HG03571 (cell line): ENCODE results near the gene PBX3.

Source experiments
- ATAC-seq: cut with Tn5 transposase; IDR thresholded peaks from one replicate; pipeline ENCODE4 v1.9.1; 2021; ENCODE audit not compliant: unreplicated experiment

The PBX3 gene

DNA sequence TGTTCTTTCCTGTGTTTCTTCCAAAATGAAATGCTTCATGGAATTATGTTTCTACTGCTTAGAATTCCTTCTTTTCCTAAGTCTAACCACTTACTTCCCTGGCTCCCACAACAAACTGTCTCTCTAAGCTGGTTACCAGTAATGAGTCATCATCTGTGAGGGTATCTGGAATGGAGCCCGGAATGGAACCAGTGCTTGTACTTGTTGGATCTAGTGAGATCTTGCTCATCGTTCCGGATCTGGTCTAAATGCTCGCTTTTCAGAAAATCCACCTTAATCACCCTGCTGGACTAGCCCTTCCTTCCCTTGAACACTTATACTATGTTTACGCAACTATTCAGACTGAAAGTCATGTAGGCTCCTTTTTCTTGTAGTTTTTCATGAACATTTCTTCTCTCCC lies 184.8 kb downstream of the PBX3 start:
- ATAC-seq, result no peak

GRCh38 chr9:125932746-125933455 lies 185.7 kb downstream of the PBX3 start:
- ATAC-seq, result no peak

DNA sequence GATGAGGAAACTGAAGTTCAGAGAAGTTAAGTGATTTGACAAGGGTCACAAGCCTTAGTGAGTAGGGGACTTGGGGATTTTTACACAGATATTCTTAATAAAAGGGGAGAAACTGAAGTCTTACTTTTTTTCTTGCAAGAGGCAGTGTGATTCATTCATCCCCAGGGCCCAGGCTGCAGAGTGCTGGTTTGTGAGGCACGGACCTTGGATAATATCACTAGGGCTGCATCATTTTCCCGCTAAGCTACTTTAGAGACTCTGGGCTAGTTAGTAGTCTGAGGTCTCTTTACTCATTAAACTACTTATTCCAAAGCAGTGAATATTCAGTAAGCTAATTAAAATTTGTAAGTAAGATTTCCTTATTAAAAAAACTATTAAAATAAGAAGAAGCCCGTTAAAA lies 195.0 kb downstream of the PBX3 start:
- no peak for ATAC-seq

GRCh38 chr9:125943831-125944230 lies 196.7 kb downstream of the PBX3 start:
- no peak for ATAC-seq

GRCh38 chr9:125946397-125946796 lies 199.2 kb downstream of the PBX3 start:
- no peak for ATAC-seq

DNA sequence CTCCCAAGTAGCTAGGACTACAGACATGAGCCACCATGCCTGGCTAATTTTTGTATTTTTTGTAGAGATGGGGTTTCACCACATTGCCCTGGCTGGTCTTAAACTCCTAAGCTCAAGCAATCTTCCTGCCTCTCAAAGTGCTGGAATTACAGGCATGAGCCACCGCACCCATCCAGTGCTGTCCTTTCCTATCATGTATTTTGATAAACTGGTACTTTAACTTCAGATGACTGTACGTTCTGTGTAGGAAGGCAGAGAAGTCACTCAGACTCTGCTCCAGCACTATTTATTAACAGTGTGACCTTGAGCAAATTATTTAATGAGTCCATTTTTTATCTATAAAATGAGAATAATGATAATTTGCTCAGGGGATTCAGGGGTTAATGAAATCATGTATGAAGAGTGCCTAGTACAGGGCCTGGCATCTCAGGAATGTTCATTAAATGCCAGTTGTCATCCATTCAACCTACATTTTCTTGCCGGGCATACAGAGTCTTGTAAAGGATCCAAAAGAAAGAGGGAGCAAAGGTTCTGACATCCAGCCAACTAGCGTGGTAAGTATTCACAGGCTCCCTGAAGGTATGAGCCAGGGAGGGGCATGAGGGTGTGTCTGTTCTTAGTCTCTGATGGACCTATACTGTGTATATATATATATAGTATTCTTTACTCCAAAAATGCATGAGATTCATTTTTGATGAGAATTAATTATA lies 201.9 kb downstream of the PBX3 start:
- ATAC-seq, result no peak

GRCh38 chr9:125949703-125950460 lies 202.7 kb downstream of the PBX3 start:
- no peak for ATAC-seq

DNA sequence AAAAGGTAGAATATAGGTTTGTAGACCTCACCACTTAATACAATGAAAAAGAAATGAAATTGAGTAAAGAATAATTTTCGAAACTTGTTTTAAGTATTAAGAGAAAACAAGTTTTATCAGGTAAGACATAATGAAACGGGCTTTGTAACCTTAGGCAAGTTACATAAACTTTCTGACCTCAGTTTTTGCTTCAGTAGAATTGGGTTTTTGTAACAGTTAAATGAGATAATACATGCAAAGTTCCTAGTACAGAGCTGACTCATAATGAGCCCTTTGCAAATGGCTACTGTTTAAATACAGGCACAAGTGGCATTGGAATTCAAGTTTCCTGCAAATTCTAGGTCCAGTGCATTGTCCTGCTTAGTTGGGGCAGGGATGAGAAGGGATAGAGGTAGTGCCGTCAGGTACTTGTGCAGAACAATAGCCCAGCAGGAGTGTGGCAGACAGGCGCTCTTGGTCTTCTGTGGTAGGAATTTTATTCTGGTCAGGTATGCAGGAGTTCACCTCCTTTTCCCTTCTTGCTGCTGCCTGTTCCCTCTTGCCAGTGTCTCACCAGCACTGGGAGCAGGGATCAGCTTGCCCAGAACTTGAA lies 203.8 kb downstream of the PBX3 start:
- no peak for ATAC-seq

DNA sequence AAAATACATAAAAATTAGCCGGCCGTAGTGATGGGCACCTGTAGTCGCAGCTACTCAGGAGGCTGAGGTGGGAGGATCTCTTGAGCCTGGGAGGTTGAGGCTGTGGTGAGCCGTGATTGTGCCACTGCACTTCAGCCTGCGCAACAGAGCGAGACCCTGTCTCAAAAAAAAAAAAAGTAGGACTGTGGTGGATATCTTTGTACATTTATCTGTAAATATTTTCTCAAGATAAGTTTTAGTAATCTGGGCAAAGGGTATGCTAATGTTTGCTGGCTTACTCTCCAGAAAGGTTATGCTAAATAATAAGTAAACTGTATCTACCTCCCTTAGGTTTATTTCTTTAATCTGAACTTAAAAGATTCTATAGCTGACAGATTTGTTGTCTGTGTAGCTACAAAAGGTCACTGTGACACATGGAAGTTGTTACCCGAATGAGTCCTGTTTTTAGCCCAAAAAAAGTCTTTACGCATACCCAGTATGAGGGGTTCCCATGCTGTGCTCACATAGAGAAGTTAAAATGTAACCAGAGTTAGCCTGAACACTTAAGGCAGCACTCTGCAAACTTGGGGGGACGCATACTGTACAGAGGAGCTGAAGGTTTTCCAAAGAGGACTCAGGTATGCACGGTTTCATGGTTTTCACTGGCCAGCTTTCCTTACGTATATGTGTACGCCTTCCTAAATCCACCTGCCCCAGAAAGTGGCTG lies 206.3 kb downstream of the PBX3 start:
- ATAC-seq, result no peak

DNA sequence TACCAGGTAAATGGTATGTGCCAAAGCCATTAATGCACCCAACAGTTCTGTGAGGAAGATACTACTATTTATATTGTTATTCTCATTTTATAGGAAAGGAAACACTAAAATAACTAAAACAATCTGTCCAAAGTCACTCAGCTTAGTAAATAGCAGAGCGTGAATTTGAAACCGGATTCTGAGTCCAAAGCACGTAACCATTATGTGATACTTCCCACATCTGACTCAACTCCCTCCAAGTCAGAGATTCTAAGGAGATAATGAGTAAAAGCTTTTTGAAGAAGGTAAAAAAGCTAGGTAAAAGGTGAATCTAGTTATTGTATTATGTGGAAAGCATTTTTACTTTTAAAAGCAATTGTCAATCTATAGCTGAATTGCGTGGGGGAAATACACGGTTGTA lies 208.9 kb downstream of the PBX3 start:
- no peak for ATAC-seq

- ATAC-seq, result no peak
Observed at GRCh38 chr9:125959315-125959714, 212.1 kb downstream of the PBX3 start.

GRCh38 chr9:125959951-125960619 lies 212.9 kb downstream of the PBX3 start:
- no peak for ATAC-seq

DNA sequence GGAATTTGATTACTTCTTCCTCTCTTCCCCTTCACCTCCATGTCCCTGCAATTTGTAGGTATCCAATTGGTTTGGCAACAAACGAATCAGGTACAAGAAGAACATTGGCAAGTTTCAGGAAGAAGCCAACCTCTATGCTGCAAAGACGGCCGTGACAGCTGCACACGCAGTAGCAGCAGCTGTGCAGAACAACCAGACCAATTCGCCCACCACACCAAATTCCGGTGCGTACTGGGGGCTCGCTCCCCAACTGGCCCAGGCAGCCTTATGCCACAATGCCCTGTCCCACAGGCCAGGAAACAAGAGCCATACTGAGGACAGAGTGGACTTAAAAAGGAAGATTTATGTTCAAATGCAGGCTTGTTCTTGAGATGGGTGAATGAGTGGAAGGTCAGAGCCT lies 213.5 kb downstream of the PBX3 start:
- ATAC-seq, result no peak

DNA sequence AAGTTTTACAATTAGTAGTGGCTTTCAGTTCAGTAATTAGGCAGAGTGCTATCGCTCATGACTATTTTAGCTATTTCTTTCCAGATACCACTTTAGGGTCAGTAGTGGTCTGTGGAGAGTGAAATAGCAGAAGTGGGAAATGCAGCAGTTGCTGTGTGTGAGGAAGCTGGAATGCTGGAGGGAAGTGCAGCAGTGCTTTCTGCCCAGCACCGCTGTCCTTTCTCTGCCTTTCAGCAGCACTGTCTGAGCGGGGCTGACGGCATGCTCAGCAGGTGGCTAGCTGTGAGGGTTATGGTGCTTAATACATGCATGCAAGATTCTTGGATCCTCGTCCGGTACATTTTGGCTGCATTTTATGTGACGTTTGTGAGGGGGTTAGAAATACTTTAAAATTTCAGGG lies 213.9 kb downstream of the PBX3 start:
- ATAC-seq, result no peak

DNA sequence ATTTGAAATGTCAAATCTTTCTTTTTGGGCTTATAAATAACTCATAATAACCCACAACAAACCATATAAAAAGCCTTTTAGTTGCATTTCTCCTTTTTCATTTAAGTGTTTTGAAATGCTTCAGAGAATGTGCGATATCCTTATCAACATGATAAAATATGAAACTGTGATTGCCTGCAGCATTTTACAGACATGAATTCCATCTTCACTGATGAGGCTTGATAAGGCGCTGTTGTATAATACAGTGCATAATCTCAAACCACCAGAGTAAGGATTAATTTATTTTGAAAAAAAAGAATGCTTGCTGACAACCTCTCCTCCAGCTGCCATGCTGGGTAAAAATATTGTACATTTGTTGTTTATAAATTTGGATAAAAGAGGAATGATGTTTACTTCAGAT lies 216.8 kb downstream of the PBX3 start:
- ATAC-seq, result no peak

GRCh38 chr9:125964702-125965225 lies 217.6 kb downstream of the PBX3 start:
- no peak for ATAC-seq

GRCh38 chr9:125965477-125965876 lies 218.3 kb downstream of the PBX3 start:
- no peak for ATAC-seq

DNA sequence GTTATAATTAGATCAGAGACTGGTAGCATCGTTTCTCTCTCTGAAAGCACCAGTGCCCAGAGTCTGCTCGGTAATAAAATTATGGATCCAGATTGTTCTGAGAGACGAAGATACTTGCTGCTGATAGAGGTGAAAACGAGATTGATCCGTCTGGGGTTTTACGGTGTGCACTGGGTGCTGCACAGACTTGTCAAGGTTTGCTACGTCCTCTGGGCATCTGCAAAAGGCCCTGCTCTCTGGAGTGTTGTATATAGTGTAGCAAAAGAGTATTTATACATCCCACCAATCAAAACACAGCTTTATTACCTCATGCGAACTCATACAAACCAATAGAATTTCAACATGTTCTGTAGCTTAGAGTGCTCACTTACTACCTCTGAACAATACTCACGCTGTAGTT lies 219.3 kb downstream of the PBX3 start:
- no peak for ATAC-seq

- no peak for ATAC-seq
Observed at GRCh38 chr9:125966959-125967711, 220.0 kb downstream of the PBX3 start.
